ENCODE data around the gene C1orf167. TPM values are rescaled to one million over a fixed set of nuclear protein-coding genes. Genes with fewer than 3 reads are reported as not detected.

Gene C1orf167
- total RNA-seq, 3 donors from 2014 or later, result 1.3 TPM; not detected in 2

DNA sequence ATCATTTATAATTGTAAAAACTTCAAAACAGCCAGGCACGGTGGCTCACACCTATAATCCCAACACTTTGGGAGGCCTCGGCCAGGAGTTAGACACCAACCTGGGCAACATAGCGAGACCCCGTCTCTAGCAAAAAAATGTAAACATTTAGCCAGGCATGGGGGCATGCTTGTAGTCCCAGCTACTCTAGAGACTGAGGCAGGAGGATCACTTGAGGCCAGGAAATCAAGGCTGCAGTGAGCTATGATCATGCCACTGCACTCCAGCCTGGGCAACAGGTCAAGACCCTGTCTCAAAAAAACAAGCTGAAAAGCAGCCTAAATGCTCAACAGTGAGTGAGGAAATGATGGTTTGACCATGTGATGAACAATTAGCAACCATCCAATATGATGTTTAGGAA lies 7.3 kb downstream of the C1orf167 start:
- H3K4me3 ChIP-seq, result no peak overlapping the region
- no peaks in the 10 kb centered on the region for H3K4me1 ChIP-seq
- H3K27me3 ChIP-seq, result no peaks in the 10 kb centered on the region
- DNase-seq (ENCODE audit: low spot score in 2 of 2), result no peak
- intact Hi-C loops (cut with DNase I; ENCODE audit: low total_unique reads), result no loop called here
- no peak overlapping the region for H3K27ac ChIP-seq
- TF ChIP-seq POLR2A (IDR thresholded peaks at IDR 0.05) (no peak), POLR2AphosphoS5 (IDR thresholded peaks at IDR 0.05) (no peak)
- TF ChIP-seq, protein P1, sequence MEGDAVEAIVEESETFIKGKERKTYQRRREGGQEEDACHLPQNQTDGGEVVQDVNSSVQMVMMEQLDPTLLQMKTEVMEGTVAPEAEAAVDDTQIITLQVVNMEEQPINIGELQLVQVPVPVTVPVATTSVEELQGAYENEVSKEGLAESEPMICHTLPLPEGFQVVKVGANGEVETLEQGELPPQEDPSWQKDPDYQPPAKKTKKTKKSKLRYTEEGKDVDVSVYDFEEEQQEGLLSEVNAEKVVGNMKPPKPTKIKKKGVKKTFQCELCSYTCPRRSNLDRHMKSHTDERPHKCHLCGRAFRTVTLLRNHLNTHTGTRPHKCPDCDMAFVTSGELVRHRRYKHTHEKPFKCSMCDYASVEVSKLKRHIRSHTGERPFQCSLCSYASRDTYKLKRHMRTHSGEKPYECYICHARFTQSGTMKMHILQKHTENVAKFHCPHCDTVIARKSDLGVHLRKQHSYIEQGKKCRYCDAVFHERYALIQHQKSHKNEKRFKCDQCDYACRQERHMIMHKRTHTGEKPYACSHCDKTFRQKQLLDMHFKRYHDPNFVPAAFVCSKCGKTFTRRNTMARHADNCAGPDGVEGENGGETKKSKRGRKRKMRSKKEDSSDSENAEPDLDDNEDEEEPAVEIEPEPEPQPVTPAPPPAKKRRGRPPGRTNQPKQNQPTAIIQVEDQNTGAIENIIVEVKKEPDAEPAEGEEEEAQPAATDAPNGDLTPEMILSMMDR (IDR thresholded peaks at IDR 0.05), result no peak
- H3K36me3 ChIP-seq, result no peaks in the 10 kb centered on the region
- H3K9me3 ChIP-seq, result no peaks in the 10 kb centered on the region

DNA sequence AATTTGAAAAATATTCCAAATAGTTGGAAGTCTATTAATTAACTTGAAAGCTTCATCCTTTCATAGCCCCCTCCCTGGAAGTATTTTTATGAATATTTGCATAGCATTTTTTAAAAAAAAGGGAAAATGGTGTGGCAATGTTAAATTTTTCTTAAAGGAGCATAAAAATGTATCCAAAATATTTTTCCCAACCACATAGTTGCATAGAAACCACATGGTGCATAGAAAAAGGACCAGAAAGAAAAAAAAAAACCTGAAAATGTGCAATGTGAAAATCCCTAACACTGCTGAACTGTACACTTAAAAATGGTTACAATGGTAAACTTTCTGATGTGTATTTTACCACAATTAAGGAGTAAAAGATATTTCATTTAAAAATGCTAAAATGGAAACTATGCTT lies 8.0 kb downstream of the C1orf167 start:
- TF ChIP-seq POLR2AphosphoS5 (IDR thresholded peaks at IDR 0.05) (no peak), POLR2A (IDR thresholded peaks at IDR 0.05) (no peak)
- TF ChIP-seq, protein P1 (IDR thresholded peaks at IDR 0.05), result no peak
- Histone ChIP-seq H3K36me3 (no peaks in the 10 kb centered on the region), H3K4me1 (no peaks in the 10 kb centered on the region), H3K9me3 (no peaks in the 10 kb centered on the region), H3K27ac (no peak overlapping the region), H3K4me3 (no peak overlapping the region), H3K27me3 (no peaks in the 10 kb centered on the region)
- intact Hi-C loops (cut with DNase I; ENCODE audit: low total_unique reads), result no loop called here
- DNase-seq (ENCODE audit: low spot score in 2 of 2), result no peak

DNA sequence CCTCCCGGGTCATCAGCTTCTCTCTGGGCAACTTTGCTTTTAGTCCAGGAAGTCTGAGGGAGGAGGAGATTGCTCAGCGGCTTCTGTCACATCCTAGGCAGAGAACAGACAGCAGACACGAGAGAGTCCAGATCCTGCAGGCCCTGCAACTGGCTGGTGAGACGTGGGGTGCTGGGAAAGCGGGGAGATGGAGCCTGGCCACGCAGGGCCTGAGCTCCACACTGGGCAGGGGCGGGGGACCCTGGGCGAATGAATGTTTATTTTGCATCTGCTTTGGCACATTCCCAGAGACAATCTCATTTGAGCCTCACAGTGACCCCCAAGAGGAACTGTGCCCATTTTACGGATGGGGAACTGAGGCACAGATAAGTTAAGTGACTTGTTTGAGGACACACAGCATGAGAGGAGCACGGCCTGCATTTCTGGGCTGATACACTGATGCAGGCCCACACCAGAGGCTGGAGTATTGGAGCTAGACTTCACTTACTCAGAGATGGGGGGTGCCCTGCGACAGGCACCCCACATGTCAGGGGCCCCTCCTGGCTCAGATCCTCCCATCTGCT lies 9.6 kb downstream of the C1orf167 start:
- intact Hi-C loops (cut with DNase I; ENCODE audit: low total_unique reads), result no loop called here
- Histone ChIP-seq H3K4me3 (no peak overlapping the region), H3K36me3 (no peaks in the 10 kb centered on the region), H3K4me1 (no peaks in the 10 kb centered on the region), H3K27me3 (no peaks in the 10 kb centered on the region), H3K27ac (no peak overlapping the region), H3K9me3 (no peaks in the 10 kb centered on the region)
- TF ChIP-seq POLR2AphosphoS5 (IDR thresholded peaks at IDR 0.05) (no peak), POLR2A (IDR thresholded peaks at IDR 0.05) (no peak)
- TF ChIP-seq, protein P1 (IDR thresholded peaks at IDR 0.05), result no peak
- DNase-seq (ENCODE audit: low spot score in 2 of 2), result no peak

DNA sequence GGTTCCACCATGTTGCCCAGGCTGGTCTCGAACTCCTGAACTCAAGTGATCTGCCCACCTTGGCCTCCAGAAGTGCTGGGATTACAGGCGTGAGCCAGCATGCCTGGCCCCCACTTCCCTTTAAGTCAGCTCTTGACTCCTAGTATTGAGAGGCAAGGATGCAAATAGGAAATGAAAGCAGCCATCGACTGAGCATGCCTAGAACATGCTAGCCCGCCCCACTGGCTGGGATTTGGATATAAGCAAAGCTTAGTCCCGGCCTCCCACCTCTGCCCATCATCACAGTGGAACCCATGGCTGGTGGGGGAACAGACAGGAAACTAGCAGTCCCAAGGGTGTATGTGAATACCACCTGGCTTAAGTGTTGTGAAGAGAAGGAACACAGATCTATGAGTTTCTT lies 10.5 kb downstream of the C1orf167 start:
- H3K27me3 ChIP-seq, result no peaks in the 10 kb centered on the region
- intact Hi-C loops (cut with DNase I; ENCODE audit: low total_unique reads), result no loop called here
- no peak for DNase-seq (ENCODE audit: low spot score in 2 of 2)
- no peaks in the 10 kb centered on the region for H3K4me1 ChIP-seq
- TF ChIP-seq POLR2AphosphoS5 (IDR thresholded peaks at IDR 0.05) (no peak), POLR2A (IDR thresholded peaks at IDR 0.05) (no peak)
- TF ChIP-seq, protein P1 (IDR thresholded peaks at IDR 0.05), result no peak
- H3K36me3 ChIP-seq, result no peaks in the 10 kb centered on the region
- H3K9me3 ChIP-seq, result no peaks in the 10 kb centered on the region
- no peak overlapping the region for H3K27ac ChIP-seq
- H3K4me3 ChIP-seq, result no peak overlapping the region

DNA sequence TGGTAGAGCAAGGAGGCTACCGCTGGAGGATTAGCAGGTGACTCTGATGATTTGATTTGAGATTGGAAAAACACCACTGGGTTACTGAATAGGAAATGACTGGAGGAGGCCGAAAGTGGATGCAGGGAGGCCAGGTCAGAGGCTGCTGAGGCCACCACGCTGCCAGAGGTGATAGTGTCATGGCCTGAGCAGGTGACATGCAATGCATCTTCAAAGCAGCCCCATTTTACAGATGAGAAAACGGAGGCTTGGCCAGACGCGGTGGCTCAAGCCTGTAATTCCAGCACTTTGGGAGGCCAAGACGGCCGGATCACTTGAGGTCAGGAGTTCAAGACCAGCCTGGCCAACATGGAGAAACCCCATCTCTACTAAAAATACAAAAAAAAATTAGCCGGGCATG lies 12.8 kb downstream of the C1orf167 start:
- Histone ChIP-seq H3K9me3 (no peaks in the 10 kb centered on the region), H3K4me1 (no peaks in the 10 kb centered on the region), H3K27ac (no peak overlapping the region), H3K4me3 (no peak overlapping the region), H3K36me3 (no peaks in the 10 kb centered on the region), H3K27me3 (no peaks in the 10 kb centered on the region)
- intact Hi-C loops (cut with DNase I; ENCODE audit: low total_unique reads), result no loop called here
- TF ChIP-seq, protein P1 (IDR thresholded peaks at IDR 0.05), result no peak
- TF ChIP-seq POLR2AphosphoS5 (IDR thresholded peaks at IDR 0.05) (no peak), POLR2A (IDR thresholded peaks at IDR 0.05) (no peak)
- DNase-seq (ENCODE audit: low spot score in 2 of 2), result no peak

All from breast epithelium (tissue), 4 donors.